ENCODE measurements around the gene CEP72. TPM values are rescaled to one million over a fixed set of nuclear protein-coding genes. Genes with fewer than 3 reads are reported as not detected.

Gene CEP72
- total RNA-seq, 2 experiments from 2014 or later = 27.0 to 28.9 TPM

DNA sequence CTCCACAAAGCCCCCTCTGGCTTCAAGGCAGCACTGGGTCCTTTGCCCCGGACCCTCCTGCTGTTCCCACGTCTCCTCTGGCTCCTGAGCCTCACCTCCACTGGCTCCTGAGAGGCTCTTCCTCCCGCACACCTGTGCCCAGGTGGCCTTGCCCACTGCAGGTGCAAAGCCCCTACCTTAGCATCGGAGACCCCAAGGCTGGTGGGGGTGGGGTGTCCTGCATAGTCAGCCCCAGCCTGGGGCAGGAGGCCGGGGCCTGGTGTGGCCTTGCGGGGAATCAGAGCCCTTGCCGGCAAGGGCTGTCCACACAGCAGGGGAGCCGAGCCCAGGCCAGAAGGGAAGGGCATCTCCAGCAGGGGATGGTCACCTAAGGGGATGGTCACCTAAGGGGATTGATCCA, 41.3 kb upstream of the CEP72 start:
- DNase-seq = no peak
- H3K4me1 Mint-ChIP-seq (ENCODE audit: low read depth) = no peaks in the 10 kb centered on the region
- peaks cover 31% of the 10 kb centered on the region for H3K27me3 Mint-ChIP-seq
- peaks cover 3% of the 10 kb centered on the region for H3K9me3 Mint-ChIP-seq
- TF ChIP-seq, protein P1, sequence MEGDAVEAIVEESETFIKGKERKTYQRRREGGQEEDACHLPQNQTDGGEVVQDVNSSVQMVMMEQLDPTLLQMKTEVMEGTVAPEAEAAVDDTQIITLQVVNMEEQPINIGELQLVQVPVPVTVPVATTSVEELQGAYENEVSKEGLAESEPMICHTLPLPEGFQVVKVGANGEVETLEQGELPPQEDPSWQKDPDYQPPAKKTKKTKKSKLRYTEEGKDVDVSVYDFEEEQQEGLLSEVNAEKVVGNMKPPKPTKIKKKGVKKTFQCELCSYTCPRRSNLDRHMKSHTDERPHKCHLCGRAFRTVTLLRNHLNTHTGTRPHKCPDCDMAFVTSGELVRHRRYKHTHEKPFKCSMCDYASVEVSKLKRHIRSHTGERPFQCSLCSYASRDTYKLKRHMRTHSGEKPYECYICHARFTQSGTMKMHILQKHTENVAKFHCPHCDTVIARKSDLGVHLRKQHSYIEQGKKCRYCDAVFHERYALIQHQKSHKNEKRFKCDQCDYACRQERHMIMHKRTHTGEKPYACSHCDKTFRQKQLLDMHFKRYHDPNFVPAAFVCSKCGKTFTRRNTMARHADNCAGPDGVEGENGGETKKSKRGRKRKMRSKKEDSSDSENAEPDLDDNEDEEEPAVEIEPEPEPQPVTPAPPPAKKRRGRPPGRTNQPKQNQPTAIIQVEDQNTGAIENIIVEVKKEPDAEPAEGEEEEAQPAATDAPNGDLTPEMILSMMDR (IDR thresholded peaks at IDR 0.05) = no peak
- H3K4me3 Mint-ChIP-seq = no peak overlapping the region
- H3K36me3 Mint-ChIP-seq (ENCODE audit: low read depth) = peaks cover 3% of the 10 kb centered on the region
- intact Hi-C loops (cut with micrococcal nuclease) = no loop called here
- CTCF ChIA-PET = no interaction called here
- no peak overlapping the region for H3K27ac Mint-ChIP-seq
- POLR2A ChIA-PET = no interaction called here
- no peak for ATAC-seq

DNA sequence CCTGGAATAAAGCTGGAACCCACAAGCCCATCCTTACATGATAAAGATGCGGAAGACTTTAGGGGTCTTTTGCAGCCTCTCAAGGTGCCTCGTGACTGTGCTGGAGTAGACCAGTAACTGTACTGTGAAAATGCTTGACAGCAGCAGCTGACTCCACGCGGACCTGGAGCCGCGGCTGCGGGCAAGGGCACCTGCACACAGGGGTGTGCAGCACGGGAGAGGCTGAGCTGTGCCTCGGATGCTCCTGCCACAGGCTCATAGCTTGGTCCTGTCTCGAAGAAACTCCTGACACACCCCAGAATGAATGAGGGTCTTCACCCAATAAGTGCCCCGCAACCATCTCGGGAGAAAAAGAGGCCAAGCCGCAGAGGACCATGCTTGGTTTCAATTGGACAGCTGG, 40.3 kb upstream of the CEP72 start:
- peaks cover 3% of the 10 kb centered on the region for H3K36me3 Mint-ChIP-seq (ENCODE audit: low read depth)
- TF ChIP-seq, protein P1 (IDR thresholded peaks at IDR 0.05) = no peak
- no peaks in the 10 kb centered on the region for H3K4me1 Mint-ChIP-seq (ENCODE audit: low read depth)
- H3K27me3 Mint-ChIP-seq = peaks cover 30% of the 10 kb centered on the region
- POLR2A ChIA-PET = no interaction called here
- H3K27ac Mint-ChIP-seq = no peak overlapping the region
- intact Hi-C loops (cut with micrococcal nuclease) = no loop called here
- H3K4me3 Mint-ChIP-seq = no peak overlapping the region
- CTCF ChIA-PET = interaction anchor here (1.3 kb wide), 1 partner anchor 98 kb away, joined by 3 read pairs; no protein-coding TSS in a partner anchor
- DNase-seq (no peak), ATAC-seq (no peak)
- H3K9me3 Mint-ChIP-seq = peaks cover 4% of the 10 kb centered on the region

DNA sequence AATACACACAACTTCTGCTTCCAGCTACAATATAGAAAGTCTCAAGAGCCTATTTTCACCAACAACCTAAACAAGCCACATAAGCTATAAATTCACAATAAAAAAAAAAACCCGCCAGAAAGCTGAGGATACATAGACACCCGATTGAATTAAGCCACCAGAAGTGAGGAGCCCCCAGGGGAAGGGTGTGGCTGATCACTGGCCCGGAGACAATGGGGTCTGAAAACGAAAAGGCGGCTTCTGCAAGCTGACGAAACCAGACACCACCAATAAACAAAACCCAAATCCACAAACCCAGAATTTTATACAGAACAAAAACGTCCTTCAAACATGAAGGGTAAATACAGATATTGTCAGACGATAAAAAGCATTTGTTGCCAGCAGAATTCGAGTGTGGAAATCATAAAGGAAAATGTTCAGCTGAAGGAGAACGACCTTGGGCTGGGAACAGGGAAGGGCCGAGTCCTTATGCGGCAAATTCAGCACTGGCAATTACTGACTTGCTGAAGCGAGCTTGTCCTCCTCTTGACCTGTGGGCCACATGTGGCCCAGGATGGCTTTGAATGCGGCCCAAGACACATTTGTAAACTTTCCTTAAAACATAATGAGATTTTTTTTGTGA, 39.6 kb upstream of the CEP72 start:
- TF ChIP-seq, protein P1 (IDR thresholded peaks at IDR 0.05) = no peak
- Mint-ChIP-seq H3K36me3 (ENCODE audit: low read depth) (peaks cover 3% of the 10 kb centered on the region), H3K4me3 (no peak overlapping the region)

DNA sequence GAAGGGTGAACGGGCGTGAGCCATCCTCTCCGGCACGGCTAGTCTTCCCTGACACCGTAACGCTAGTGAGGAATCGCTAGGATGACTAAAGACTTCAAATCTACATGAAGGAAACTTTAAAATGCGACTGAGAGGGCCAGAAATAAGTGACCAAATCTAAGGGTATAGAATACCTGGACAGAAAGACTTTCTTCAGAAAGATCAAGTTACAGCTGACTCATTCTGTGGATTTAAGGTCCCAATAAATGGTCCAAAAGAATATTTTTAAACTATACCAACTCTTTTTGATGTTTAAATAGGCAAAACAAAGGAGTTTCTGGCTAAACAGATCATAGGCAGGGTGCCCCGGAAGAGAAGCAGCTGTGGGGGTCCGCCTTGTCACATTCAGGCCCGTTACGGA, 38.9 kb upstream of the CEP72 start:
- Mint-ChIP-seq H3K36me3 (ENCODE audit: low read depth) (peaks cover 3% of the 10 kb centered on the region), H3K4me1 (ENCODE audit: low read depth) (no peaks in the 10 kb centered on the region), H3K27me3 (peaks cover 22% of the 10 kb centered on the region), H3K27ac (no peak overlapping the region), H3K4me3 (no peak overlapping the region), H3K9me3 (peaks cover 4% of the 10 kb centered on the region)
- intact Hi-C loops (cut with micrococcal nuclease) = no loop called here
- TF ChIP-seq, protein P1 (IDR thresholded peaks at IDR 0.05) = no peak
- ATAC-seq = no peak
- no peak for DNase-seq
- ChIA-PET CTCF (interaction anchor here (0.6 to 1.3 kb wide), 3 partner anchors 97 to 257 kb away, joined by 3 to 4 read pairs (median 3); no protein-coding TSS in a partner anchor), POLR2A (no interaction called here)

More for the DNA sequence above, 39.6 kb upstream of the CEP72 start:
- ChIA-PET POLR2A (no interaction called here), CTCF (interaction anchor here (0.6 to 1.3 kb wide), 3 partner anchors 97 to 256 kb away, joined by 3 to 4 read pairs (median 3); no protein-coding TSS in a partner anchor)
- Mint-ChIP-seq H3K27ac (no peak overlapping the region), H3K9me3 (peaks cover 4% of the 10 kb centered on the region), H3K27me3 (peaks cover 23% of the 10 kb centered on the region), H3K4me1 (ENCODE audit: low read depth) (no peaks in the 10 kb centered on the region)
- ATAC-seq = no peak
- no peak for DNase-seq
- intact Hi-C loops (cut with micrococcal nuclease) = no loop called here

DNA sequence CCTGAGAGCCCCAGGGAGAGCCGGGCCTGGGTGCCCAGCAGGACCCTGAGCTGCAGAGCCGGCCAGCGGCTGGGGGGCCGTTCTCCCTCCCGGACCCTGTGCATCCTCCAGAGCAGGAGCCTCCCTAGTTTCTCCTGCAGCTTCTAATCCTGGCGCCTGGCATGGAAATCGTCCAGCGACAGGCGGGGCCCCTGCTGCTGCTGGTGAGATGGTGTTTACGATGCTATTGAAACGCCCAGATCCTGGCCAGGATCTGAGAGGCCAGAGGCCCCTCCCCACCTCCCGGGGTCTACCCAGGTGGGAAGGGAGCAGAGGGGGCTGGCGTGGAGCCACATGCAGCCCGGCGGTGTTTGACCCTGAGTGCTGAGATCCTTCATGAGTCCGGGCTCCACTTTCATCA, 38.2 kb upstream of the CEP72 start:
- Mint-ChIP-seq H3K27me3 (peaks cover 23% of the 10 kb centered on the region), H3K4me1 (ENCODE audit: low read depth) (no peaks in the 10 kb centered on the region), H3K27ac (no peak overlapping the region), H3K36me3 (ENCODE audit: low read depth) (peaks cover 3% of the 10 kb centered on the region), H3K4me3 (no peak overlapping the region), H3K9me3 (peaks cover 4% of the 10 kb centered on the region)
- CTCF ChIA-PET = interaction anchor here (0.6 to 1.2 kb wide), 2 partner anchors 257 to 279 kb away, joined by 3 to 4 read pairs; no protein-coding TSS in a partner anchor
- POLR2A ChIA-PET = no interaction called here
- intact Hi-C loops (cut with micrococcal nuclease) = no loop called here
- TF ChIP-seq, protein P1 (IDR thresholded peaks at IDR 0.05) = no peak
- no peak for DNase-seq
- ATAC-seq = no peak
